K562 (cell line): Measurements from ENCODE around the gene PMM1. TPM values are rescaled to one million over a fixed set of nuclear protein-coding genes. Genes with fewer than 3 reads are reported as not detected.

Experiments
- ATAC-seq: fragments of 200-7000 bp; cut with Tn5 transposase; 3 replicates; pipeline ENCODE4 v1.9.1; 2020; ENCODE audit warnings: moderate library complexity
- BruUV-seq: library from RNA; stranded (reverse); fragments of 400-500 nt; replicated peaks from 2 replicates; lab custom pipeline; 2021; lab: Mats Ljungman, UMichigan
- CTCF ChIA-PET: fragments of 300-600 bp; formaldehyde crosslinking; extraction: SDS; loops from one replicate; lab custom pipeline; 2021; ENCODE audit warnings: low intra/inter-chr PET ratio; lab: Yijun Ruan, JAX
- POLR2A ChIA-PET: fragments of 300-600, 350-650 bp; sonication (Branson Sonifier 250); formaldehyde crosslinking; extraction: SDS; loops from one replicate; lab custom pipeline; 2021; ENCODE audit warnings: antibody characterized with exemption, inconsistent platforms; lab: Yijun Ruan, JAX
- DNase-seq, 4 experiments: peaks; one replicate each; pipeline versions ENCODE4 v3.0.0 to v3.0.0-alpha.2; 2011 to 2018; ENCODE audit warnings: low spot score in 3 of 4, mixed read lengths in 3 of 4; ENCODE audit errors: extremely low read depth in 1 of 4
- FAIRE-seq: peaks from 2 replicates; lab custom pipeline; 2011; peaks lifted over from hg19 to GRCh38; lab: Jason Lieb, UNC
- H2AFZ ChIP-seq: 2 replicates; pipeline ENCODE4 v1.6.0; 2011; ENCODE audit warnings: low read depth, low read length, control low read depth, inconsistent platforms
- H3K27ac ChIP-seq: fragments of 200-600 bp; 3 replicates; pipeline ENCODE4 v1.8.0; 2011; ENCODE audit warnings: low read depth, mild to moderate bottlenecking, control low read depth, inconsistent platforms, low read length, moderate library complexity, mixed read lengths; ENCODE audit errors: extremely low read depth
- H3K27me3 ChIP-seq, 2 experiments: fragments of 300-600 bp in 1 of 2; 2 replicates in 1 of 2; 3 replicates in 1 of 2; pipeline versions ENCODE4 v1.6.0 to v1.8.0; 2011; ENCODE audit warnings: inconsistent platforms in 2 of 2, low read length in 2 of 2, mild to moderate bottlenecking in 1 of 2, mixed read lengths in 1 of 2, moderate library complexity in 1 of 2; ENCODE audit not compliant: control insufficient read depth in 2 of 2, insufficient read depth in 2 of 2
- H3K36me3 ChIP-seq: fragments of 300-600 bp; 3 replicates; pipeline ENCODE4 v1.8.0; 2011; ENCODE audit warnings: mild to moderate bottlenecking, low read length, inconsistent platforms; ENCODE audit not compliant: control insufficient read depth, insufficient read depth
- H3K4me1 ChIP-seq, 2 experiments: fragments of 200-600 bp in 1 of 2; replicated peaks in 1 of 2; 2 replicates in 1 of 2; 3 replicates in 1 of 2; pipeline versions ENCODE4 v1.5.1 to v1.8.0; 2011; ENCODE audit warnings: inconsistent platforms in 2 of 2, low read length in 2 of 2, mild to moderate bottlenecking in 1 of 2, mixed read lengths in 1 of 2, moderate library complexity in 1 of 2; ENCODE audit not compliant: control insufficient read depth in 2 of 2, insufficient read depth in 2 of 2
- H3K4me2 ChIP-seq: 2 replicates; pipeline ENCODE4 v1.6.1; 2011; ENCODE audit warnings: low read length, control low read depth, inconsistent platforms, mixed read lengths; ENCODE audit not compliant: insufficient read depth
- H3K4me3 ChIP-seq: fragments of 200-600 bp; sonication (generic), shearing (Covaris generic); 2 replicates; pipeline ENCODE4 v1.5.1; 2016; ENCODE audit warnings: control low read depth, inconsistent platforms
- H3K79me2 ChIP-seq: fragments of 200-600 bp; 3 replicates; pipeline ENCODE4 v1.8.0; 2011; ENCODE audit warnings: low read length, inconsistent platforms; ENCODE audit not compliant: control insufficient read depth, insufficient read depth
- H3K9ac ChIP-seq, 2 experiments: 2 replicates each; pipeline versions ENCODE4 v1.6.0 to v1.6.1; 2011; ENCODE audit warnings: low read depth in 2 of 2, low read length in 2 of 2, control low read depth in 1 of 2, inconsistent platforms in 1 of 2, mild to moderate bottlenecking in 1 of 2, mixed read lengths in 1 of 2; ENCODE audit not compliant: insufficient read depth in 1 of 2
- H3K9me1 ChIP-seq: one replicate; pipeline ENCODE4 v1.6.0; 2011; ENCODE audit warnings: inconsistent platforms, mild to moderate bottlenecking, low read length, moderate library complexity; ENCODE audit not compliant: control insufficient read depth, insufficient read depth
- H3K9me3 ChIP-seq: replicated peaks from 2 replicates; pipeline ENCODE4 v1.5.1; 2011; ENCODE audit warnings: low read depth, low read length, inconsistent platforms; ENCODE audit not compliant: control insufficient read depth, insufficient read depth
- H4K20me1 ChIP-seq: replicated peaks from 2 replicates; pipeline ENCODE4 v1.6.1; 2011; ENCODE audit warnings: low read length, inconsistent platforms, mixed read lengths; ENCODE audit not compliant: control insufficient read depth, insufficient read depth
- CTCF ChIP-seq, 3 experiments: IDR thresholded peaks in 2 of 3; conservative IDR thresholded peaks in 1 of 3; 2 replicates each; pipeline ENCODE4 v1.5.1; 2011 to 2012; ENCODE audit warnings: low read length in 3 of 3, mild to moderate bottlenecking in 3 of 3, control low read depth in 2 of 3, improper control_type of control experiment in 1 of 3, inconsistent platforms in 1 of 3, low read depth in 1 of 3, mixed read lengths in 1 of 3, moderate library complexity in 1 of 3; ENCODE audit not compliant: insufficient read depth in 2 of 3
- DNMT1 ChIP-seq: fragments of 450-650 bp; IDR thresholded peaks from 2 replicates; pipeline ENCODE4 v1.6.1; 2016; ENCODE audit warnings: antibody characterized with exemption, mild to moderate bottlenecking
- E2F3 ChIP-seq: fragments of 250-450 bp; sonication (Bioruptor Pico); IDR thresholded peaks from 2 replicates; pipeline ENCODE4 v1.4.0; 2020; ENCODE audit warnings: mild to moderate bottlenecking
- RBM15 ChIP-seq: fragments of 200-400 bp; formaldehyde crosslinking; IDR thresholded peaks from 2 replicates; pipeline ENCODE4 v1.6.1; 2018; ENCODE audit warnings: mild to moderate bottlenecking, low read length, moderate library complexity; ENCODE audit not compliant: insufficient read depth
- SNRNP70 ChIP-seq: fragments of 200-400 bp; formaldehyde crosslinking; optimal IDR thresholded peaks from 2 replicates; pipeline ENCODE3; 2017; ENCODE audit warnings: low read depth, low read length
- ZNF583 ChIP-seq: fragments of 250-450 bp; sonication (Bioruptor Pico); IDR thresholded peaks from 2 replicates; pipeline ENCODE4 v1.4.0; 2020
- WGBS: fragments of 100-300 bp; shearing (Covaris generic); methylation state at CpG from one replicate; pipeline ENCODE4 v1.1.6; 2016; ENCODE audit warnings: low coverage, mixed read lengths; ENCODE audit not compliant: insufficient coverage; ENCODE audit errors: missing lambda C conversion rate; 5-methylcytosine and 5-hydroxymethylcytosine counted together
- in situ Hi-C: fragments of 300-500 bp; cut with MboI; formaldehyde crosslinking; loops from 4 replicates; pipeline ENCODE4 v1.15.0; 2018; ENCODE audit warnings: inconsistent platforms, mixed read lengths
- intact Hi-C: fragments of 100-400 bp; cut with micrococcal nuclease; formaldehyde crosslinking; loops from 2 replicates; pipeline ENCODE4 v1.14.2; 2022
- polyA plus RNA-seq, 8 experiments: library from polyadenylated mRNA; depleted of rRNA in 4 of 8; stranded (reverse) in 5 of 8; unstranded in 3 of 8; fragments of >200 nt; fragmentation: Nextera tagmentation in 2 of 8; fragmentation: Illumina TruSeq in 1 of 8; extraction: Ambion mirVana in 2 of 8; extraction: Trizol in 1 of 8; gene quantifications; 2 replicates each; pipeline versions ENCODE4 v1.2.1 to v1.2.3, GENCODE V29; 2011 to 2014; ENCODE audit warnings: inconsistent platforms in 1 of 8, missing spikeins in 1 of 8
- total RNA-seq, 7 experiments: library from RNA; depleted of rRNA in 6 of 7; stranded (reverse); fragments of >200 nt in 6 of 7; fragmentation: Illumina TruSeq in 2 of 7; extraction: Trizol in 2 of 7; gene quantifications; 2 replicates each; pipeline versions ENCODE4 v1.2.1 to v1.2.3, GENCODE V29; 2011 to 2021; ENCODE audit warnings: low replicate concordance in 1 of 7
- TF ChIP-seq, protein P1 (sequence below): fragments of 250-450 bp; sonication (Bioruptor Pico); IDR thresholded peaks from 2 replicates; pipeline ENCODE4 v1.4.0; 2020
- TF ChIP-seq, protein P2 (sequence below): IDR thresholded peaks from 2 replicates; pipeline ENCODE4 v1.6.1; 2011; ENCODE audit warnings: borderline replicate concordance, low read depth, mild to moderate bottlenecking, moderate library complexity, low read length; ENCODE audit not compliant: insufficient read depth, poor library complexity, severe bottlenecking

The PMM1 gene
- total and polyA plus RNA-seq, 9 of the 15 experiments (the other 6 are each of a cell fraction or from before 2014, with no cell fraction given), result 10.2 to 31.7 (median 20.3) TPM

- Histone ChIP-seq H3K27ac (peak overlapping the region; percentile 62; the same call in 2 of the 3 replicates), H3K9me3 (no peaks in the 10 kb centered on the region), H3K27me3 (no peaks in the 10 kb centered on the region), H4K20me1 (no peaks in the 10 kb centered on the region), H3K9ac (peak overlapping the region; percentile 25 to 66; a peak in 3 of 4 replicates), H2AFZ (peak overlapping the region; percentile 72), H3K79me2 (no peaks in the 10 kb centered on the region), H3K36me3 (no peaks in the 10 kb centered on the region), H3K9me1 (no peaks in the 10 kb centered on the region), H3K4me3 (no peak overlapping the region), H3K4me1 (peaks cover 22 to 56% of the 10 kb centered on the region in 2 experiments; a peak in 4 of 5 replicates), H3K4me2 (peak overlapping the region; percentile 37; the same call in 1 of the 2 replicates)
- ATAC-seq (no peak), DNase-seq (no peak), FAIRE-seq (no peak)
- no peak for TF ChIP-seq DNMT1
- TF ChIP-seq E2F3 (CRISPR knock-in tag), result no peak
- no peak for TF ChIP-seq SNRNP70
- TF ChIP-seq, protein P1, sequence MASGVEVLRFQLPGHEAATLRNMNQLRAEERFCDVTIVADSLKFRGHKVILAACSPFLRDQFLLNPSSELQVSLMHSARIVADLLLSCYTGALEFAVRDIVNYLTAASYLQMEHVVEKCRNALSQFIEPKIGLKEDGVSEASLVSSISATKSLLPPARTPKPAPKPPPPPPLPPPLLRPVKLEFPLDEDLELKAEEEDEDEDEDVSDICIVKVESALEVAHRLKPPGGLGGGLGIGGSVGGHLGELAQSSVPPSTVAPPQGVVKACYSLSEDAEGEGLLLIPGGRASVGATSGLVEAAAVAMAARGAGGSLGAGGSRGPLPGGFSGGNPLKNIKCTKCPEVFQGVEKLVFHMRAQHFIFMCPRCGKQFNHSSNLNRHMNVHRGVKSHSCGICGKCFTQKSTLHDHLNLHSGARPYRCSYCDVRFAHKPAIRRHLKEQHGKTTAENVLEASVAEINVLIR (CRISPR knock-in tag), result no peak
- TF ChIP-seq, protein P2, sequence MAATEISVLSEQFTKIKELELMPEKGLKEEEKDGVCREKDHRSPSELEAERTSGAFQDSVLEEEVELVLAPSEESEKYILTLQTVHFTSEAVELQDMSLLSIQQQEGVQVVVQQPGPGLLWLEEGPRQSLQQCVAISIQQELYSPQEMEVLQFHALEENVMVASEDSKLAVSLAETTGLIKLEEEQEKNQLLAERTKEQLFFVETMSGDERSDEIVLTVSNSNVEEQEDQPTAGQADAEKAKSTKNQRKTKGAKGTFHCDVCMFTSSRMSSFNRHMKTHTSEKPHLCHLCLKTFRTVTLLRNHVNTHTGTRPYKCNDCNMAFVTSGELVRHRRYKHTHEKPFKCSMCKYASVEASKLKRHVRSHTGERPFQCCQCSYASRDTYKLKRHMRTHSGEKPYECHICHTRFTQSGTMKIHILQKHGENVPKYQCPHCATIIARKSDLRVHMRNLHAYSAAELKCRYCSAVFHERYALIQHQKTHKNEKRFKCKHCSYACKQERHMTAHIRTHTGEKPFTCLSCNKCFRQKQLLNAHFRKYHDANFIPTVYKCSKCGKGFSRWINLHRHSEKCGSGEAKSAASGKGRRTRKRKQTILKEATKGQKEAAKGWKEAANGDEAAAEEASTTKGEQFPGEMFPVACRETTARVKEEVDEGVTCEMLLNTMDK, result peak; percentile 21
- TF ChIP-seq CTCF (IDR thresholded peaks at IDR 0.05 in 2 of 3, conservative IDR thresholded peaks at IDR 0.05 in 1 of 3; ENCODE audit: insufficient read depth in 2 of 3, low read depth in 1 of 3, low read length in 3 of 3), result 0 out of 6 replicates have a peak, but pooled peaks of 1 of the 3 experiments have one; percentile 6
- no peak for TF ChIP-seq ZNF583
- TF ChIP-seq RBM15, result no peak
- ChIA-PET POLR2A (interaction anchor here (0.6 to 0.7 kb wide), 2 partner anchors 24 to 27 kb away, joined by 3 read pairs; partner anchors contain the start of gene PMM1), CTCF (no interaction called here)
- intact Hi-C loops, result no loop called here
- in situ Hi-C loops, result no loop called here
- no TSS peak for BruUV-seq
- 33% methylated on average over 1 of the region's 4 CpGs for WGBS
These were observed 27.2 kb downstream of the PMM1 start for GRCh38 chr22:41562461-41562860.
